Umbilical cord (tissue), 1 donor: ENCODE results near the gene SPECC1L. TPM values are rescaled to one million over a fixed set of nuclear protein-coding genes. Genes with fewer than 3 reads are reported as not detected.

Experiments
- total RNA-seq: library from RNA; depleted of rRNA; stranded (reverse); fragments of >200 nt; gene quantifications from one replicate; pipeline ENCODE4 v1.2.3, GENCODE V29; 2014; ENCODE audit warnings: low replicate concordance; ENCODE audit not compliant: insufficient read depth

SPECC1L gene
- total RNA-seq, 1 donor from 2014 or later = 40.9 TPM

Other genes starting within 250 kb of the SPECC1L start
- gene SUSD2, start 89.3 kb upstream of the SPECC1L start, total RNA-seq = 12.3 TPM
- 7.5 TPM for gene GGT5, start 25.7 kb upstream of the SPECC1L start, total RNA-seq
- gene ADORA2A, start 156.8 kb downstream of the SPECC1L start, total RNA-seq = 0.48 TPM
- gene UPB1, start 224.5 kb downstream of the SPECC1L start, total RNA-seq = 1.9 TPM